Panc1 (cell line): Measurements from ENCODE around the gene SLC17A5. TPM values are rescaled to one million over a fixed set of nuclear protein-coding genes. Genes with fewer than 3 reads are reported as not detected.
"Not testable (repeated sequence)": the region's sequence is repeated elsewhere in the genome, so short reads cannot be mapped to it uniquely, and the experiment has no call there.

Source experiments
- ATAC-seq: fragments of 200-7000 bp; cut with Tn5 transposase; 2 replicates; pipeline ENCODE4 v1.9.1; 2020; ENCODE audit warnings: mild to moderate bottlenecking, moderate library complexity
- BruUV-seq: library from RNA; stranded (reverse); fragments of 400-500 nt; replicated peaks from 2 replicates; lab custom pipeline; 2021; lab: Mats Ljungman, UMichigan
- CTCF ChIA-PET: fragments of 300-600 bp; sonication (Branson Sonifier 250); formaldehyde crosslinking; loops from one replicate; lab custom pipeline; 2022; ENCODE audit warnings: antibody characterized with exemption; lab: Charles Lee
- POLR2A ChIA-PET: fragments of 300-600 bp; sonication (Branson Sonifier 250); formaldehyde crosslinking; loops from one replicate; lab custom pipeline; 2022; ENCODE audit warnings: antibody characterized with exemption; lab: Charles Lee
- DNase-seq: peaks from one replicate; pipeline ENCODE4 v3.0.0-alpha.2; 2010; ENCODE audit warnings: low read depth, low spot score
- H3K27ac ChIP-seq: 2 replicates; pipeline ENCODE4 v1.5.1; 2011; ENCODE audit warnings: mild to moderate bottlenecking, low read length, inconsistent platforms
- H3K27me3 ChIP-seq: fragments of 200-500 bp; sonication (Bioruptor generic); 2 replicates; pipeline ENCODE4 v1.6.0; 2014; ENCODE audit warnings: low read length, inconsistent platforms; ENCODE audit not compliant: control insufficient read depth, insufficient read depth
- H3K36me3 ChIP-seq: fragments of 200-500 bp; sonication (Bioruptor generic); 2 replicates; pipeline ENCODE4 v1.5.1; 2014; ENCODE audit warnings: inconsistent platforms, mild to moderate bottlenecking, low read length, moderate library complexity; ENCODE audit not compliant: control insufficient read depth, insufficient read depth
- H3K4me1 ChIP-seq: 2 replicates; pipeline ENCODE4 v1.5.1; 2011; ENCODE audit warnings: inconsistent platforms, mild to moderate bottlenecking, low read length, moderate library complexity; ENCODE audit not compliant: control insufficient read depth, insufficient read depth
- H3K4me3 ChIP-seq, 2 experiments: 2 replicates each; pipeline ENCODE4 v1.5.1; 2011 to 2012; ENCODE audit warnings: low read depth in 2 of 2, low read length in 2 of 2, mild to moderate bottlenecking in 2 of 2, inconsistent platforms in 1 of 2, moderate library complexity in 1 of 2
- H3K9me3 ChIP-seq: fragments of 200-500 bp; sonication (Bioruptor generic); 2 replicates; pipeline ENCODE4 v1.5.1; 2014; ENCODE audit warnings: low read depth, mild to moderate bottlenecking, inconsistent platforms, low read length, moderate library complexity; ENCODE audit not compliant: control insufficient read depth, insufficient read depth
- POLR2AphosphoS5 ChIP-seq: IDR thresholded peaks from 2 replicates; pipeline ENCODE4 v1.6.1; 2012; ENCODE audit warnings: mild to moderate bottlenecking, low read depth, low read length, moderate library complexity
- SIN3A ChIP-seq: IDR thresholded peaks from 2 replicates; pipeline ENCODE4 v1.6.1; 2012; ENCODE audit warnings: low read depth, mild to moderate bottlenecking, low read length, moderate library complexity, borderline replicate concordance; ENCODE audit not compliant: insufficient read depth
- TCF7L2 ChIP-seq: IDR thresholded peaks from 2 replicates; pipeline ENCODE4 v1.6.1; 2011; ENCODE audit warnings: mild to moderate bottlenecking, low read depth, low read length, inconsistent platforms
- in situ Hi-C: cut with HindIII; loops from 2 replicates; pipeline ENCODE4 v1.10.0; 2016; ENCODE audit warnings: low sequenced_read_pairs, low pct_unique_long_range_greater_than_20kb
- intact Hi-C: fragments of 100-400 bp; cut with micrococcal nuclease; formaldehyde crosslinking; loops from one replicate; pipeline ENCODE4 v1.10.0; 2022; ENCODE audit not compliant: unreplicated experiment
- total RNA-seq: library from RNA; stranded (reverse); gene quantifications from one replicate; pipeline ENCODE4 v1.2.1, GENCODE V29; 2021; ENCODE audit not compliant: unreplicated experiment
- TF ChIP-seq, protein P1 (sequence below): fragments of 450-650 bp; IDR thresholded peaks from 2 replicates; pipeline ENCODE4 v1.5.1; 2017; ENCODE audit warnings: mild to moderate bottlenecking
- TF ChIP-seq, protein P2 (sequence below), 2 experiments: IDR thresholded peaks; 2 replicates each; pipeline ENCODE4 v1.6.1; 2011 to 2012; ENCODE audit warnings: low read depth in 2 of 2, control low read depth in 1 of 2, low read length in 1 of 2, mild to moderate bottlenecking in 1 of 2, moderate library complexity in 1 of 2; ENCODE audit not compliant: insufficient read depth in 1 of 2

The SLC17A5 gene
- total RNA-seq, 1 experiment from 2014 or later: 20.6 TPM

DNA sequence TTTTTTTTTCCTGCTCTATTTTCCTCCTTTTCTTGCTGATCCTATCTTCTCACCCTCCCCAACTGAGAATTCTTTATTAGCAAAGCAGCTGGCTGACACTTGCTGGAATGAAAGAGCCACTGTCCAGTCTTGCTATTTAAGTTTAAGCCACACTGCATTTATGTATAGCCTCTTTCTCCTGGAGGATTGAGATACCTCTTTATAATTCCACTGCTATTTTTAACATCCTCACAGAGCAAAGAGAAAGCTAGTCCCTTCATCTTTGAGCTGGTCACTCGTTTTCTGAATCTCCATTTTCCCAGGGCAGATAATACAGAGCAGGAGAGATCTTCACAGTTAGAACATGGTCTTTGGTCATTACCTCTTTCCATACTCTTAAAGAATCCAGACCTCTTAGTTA is 97.0 kb downstream of the SLC17A5 start:
- Histone ChIP-seq H3K27me3 (no peaks in the 10 kb centered on the region), H3K4me3 (no peak overlapping the region), H3K4me1 (peaks cover 45% of the 10 kb centered on the region), H3K9me3 (no peaks in the 10 kb centered on the region), H3K27ac (peak overlapping the region; percentile 80), H3K36me3 (no peaks in the 10 kb centered on the region)
- DNase-seq: no peak
- BruUV-seq: no TSS peak
- in situ Hi-C loops (no loop called here), intact Hi-C loops (no loop called here)
- ChIA-PET POLR2A (no interaction called here), CTCF (interaction anchor here (0.6 kb wide), 1 partner anchor 54 kb away, joined by 3 read pairs; no protein-coding TSS in a partner anchor)
- no peak for TF ChIP-seq POLR2AphosphoS5
- no peak for TF ChIP-seq SIN3A
- no peak for TF ChIP-seq TCF7L2
- TF ChIP-seq, protein P1, sequence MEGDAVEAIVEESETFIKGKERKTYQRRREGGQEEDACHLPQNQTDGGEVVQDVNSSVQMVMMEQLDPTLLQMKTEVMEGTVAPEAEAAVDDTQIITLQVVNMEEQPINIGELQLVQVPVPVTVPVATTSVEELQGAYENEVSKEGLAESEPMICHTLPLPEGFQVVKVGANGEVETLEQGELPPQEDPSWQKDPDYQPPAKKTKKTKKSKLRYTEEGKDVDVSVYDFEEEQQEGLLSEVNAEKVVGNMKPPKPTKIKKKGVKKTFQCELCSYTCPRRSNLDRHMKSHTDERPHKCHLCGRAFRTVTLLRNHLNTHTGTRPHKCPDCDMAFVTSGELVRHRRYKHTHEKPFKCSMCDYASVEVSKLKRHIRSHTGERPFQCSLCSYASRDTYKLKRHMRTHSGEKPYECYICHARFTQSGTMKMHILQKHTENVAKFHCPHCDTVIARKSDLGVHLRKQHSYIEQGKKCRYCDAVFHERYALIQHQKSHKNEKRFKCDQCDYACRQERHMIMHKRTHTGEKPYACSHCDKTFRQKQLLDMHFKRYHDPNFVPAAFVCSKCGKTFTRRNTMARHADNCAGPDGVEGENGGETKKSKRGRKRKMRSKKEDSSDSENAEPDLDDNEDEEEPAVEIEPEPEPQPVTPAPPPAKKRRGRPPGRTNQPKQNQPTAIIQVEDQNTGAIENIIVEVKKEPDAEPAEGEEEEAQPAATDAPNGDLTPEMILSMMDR: no peak
- TF ChIP-seq, protein P2, sequence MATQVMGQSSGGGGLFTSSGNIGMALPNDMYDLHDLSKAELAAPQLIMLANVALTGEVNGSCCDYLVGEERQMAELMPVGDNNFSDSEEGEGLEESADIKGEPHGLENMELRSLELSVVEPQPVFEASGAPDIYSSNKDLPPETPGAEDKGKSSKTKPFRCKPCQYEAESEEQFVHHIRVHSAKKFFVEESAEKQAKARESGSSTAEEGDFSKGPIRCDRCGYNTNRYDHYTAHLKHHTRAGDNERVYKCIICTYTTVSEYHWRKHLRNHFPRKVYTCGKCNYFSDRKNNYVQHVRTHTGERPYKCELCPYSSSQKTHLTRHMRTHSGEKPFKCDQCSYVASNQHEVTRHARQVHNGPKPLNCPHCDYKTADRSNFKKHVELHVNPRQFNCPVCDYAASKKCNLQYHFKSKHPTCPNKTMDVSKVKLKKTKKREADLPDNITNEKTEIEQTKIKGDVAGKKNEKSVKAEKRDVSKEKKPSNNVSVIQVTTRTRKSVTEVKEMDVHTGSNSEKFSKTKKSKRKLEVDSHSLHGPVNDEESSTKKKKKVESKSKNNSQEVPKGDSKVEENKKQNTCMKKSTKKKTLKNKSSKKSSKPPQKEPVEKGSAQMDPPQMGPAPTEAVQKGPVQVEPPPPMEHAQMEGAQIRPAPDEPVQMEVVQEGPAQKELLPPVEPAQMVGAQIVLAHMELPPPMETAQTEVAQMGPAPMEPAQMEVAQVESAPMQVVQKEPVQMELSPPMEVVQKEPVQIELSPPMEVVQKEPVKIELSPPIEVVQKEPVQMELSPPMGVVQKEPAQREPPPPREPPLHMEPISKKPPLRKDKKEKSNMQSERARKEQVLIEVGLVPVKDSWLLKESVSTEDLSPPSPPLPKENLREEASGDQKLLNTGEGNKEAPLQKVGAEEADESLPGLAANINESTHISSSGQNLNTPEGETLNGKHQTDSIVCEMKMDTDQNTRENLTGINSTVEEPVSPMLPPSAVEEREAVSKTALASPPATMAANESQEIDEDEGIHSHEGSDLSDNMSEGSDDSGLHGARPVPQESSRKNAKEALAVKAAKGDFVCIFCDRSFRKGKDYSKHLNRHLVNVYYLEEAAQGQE (IDR thresholded peaks at IDR 0.05; ENCODE audit: insufficient read depth in 1 of 2, low read depth in 2 of 2, low read length in 1 of 2): no peak
- ATAC-seq: peak; percentile 23

DNA sequence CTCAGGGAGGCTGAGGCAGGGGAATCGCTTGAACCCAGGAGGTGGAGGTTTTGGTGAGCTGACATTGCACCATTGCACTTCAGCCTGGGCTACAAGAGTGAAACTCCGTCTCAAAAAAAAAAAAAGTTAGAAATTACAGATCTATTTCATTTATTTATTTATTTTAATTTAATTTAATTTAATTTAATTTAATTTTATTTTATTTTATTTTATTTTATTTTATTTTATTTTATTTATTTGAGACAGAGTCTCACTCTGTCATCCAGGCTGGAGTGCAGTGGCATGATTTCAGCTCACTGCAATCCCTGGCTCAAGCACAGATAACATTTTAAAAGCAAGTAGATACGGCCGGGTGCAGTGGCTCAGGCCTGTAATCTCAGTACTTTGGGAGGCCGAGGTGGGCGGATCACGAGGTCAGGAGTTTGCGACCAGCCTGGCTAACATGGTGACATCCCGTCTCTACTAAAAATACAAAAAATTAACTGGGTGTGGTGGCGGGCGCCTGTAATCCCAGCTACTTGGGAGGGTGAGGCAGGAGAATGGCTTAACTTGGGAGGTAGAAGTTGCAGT is 98.3 kb downstream of the SLC17A5 start:
- intact Hi-C loops, H3K27me3 ChIP-seq, BruUV-seq, H3K27ac ChIP-seq, H3K36me3 ChIP-seq, DNase-seq, in situ Hi-C loops, CTCF ChIA-PET, ATAC-seq, H3K4me3 ChIP-seq, POLR2A ChIA-PET, H3K9me3 ChIP-seq: not testable (repeated sequence)
- peaks cover 36% of the 10 kb centered on the region for H3K4me1 ChIP-seq

DNA sequence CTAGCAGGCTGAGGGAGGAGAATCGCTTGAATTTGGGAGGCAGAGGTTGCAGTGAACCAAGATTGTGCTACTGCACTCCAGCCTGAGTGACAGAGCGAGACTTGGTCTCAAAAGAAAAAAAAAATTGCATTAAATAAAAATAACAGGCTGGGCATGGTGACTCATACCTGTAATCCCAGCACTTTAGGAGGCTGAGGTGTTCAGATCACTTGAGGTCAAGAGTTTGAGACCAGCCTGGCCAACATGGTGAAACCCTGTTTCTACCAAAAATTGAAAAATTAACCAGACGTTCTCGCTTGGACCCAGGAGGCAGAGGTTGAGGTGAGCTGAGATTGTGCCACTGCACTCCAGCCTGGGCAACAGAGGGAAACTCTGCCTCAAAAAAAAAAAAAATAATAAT is 102.7 kb downstream of the SLC17A5 start:
- H3K27me3 ChIP-seq, intact Hi-C loops, in situ Hi-C loops, ATAC-seq, POLR2A ChIA-PET, BruUV-seq, CTCF ChIA-PET, H3K4me3 ChIP-seq, H3K36me3 ChIP-seq, H3K9me3 ChIP-seq, H3K4me1 ChIP-seq, H3K27ac ChIP-seq, DNase-seq: not testable (repeated sequence)
